Stomach (tissue), 4 donors: ENCODE measurements around the gene KANSL1.

Experiments used
- EP300 ChIP-seq: sonication (generic); formaldehyde crosslinking; IDR thresholded peaks from one replicate; pipeline ENCODE4 v1.6.1; 2017; ENCODE audit warnings: antibody characterized with exemption
- POLR2AphosphoS5 ChIP-seq, 3 donors: sonication (generic); formaldehyde crosslinking; IDR thresholded peaks; one replicate each; pipeline ENCODE4 v1.6.1; 2016; ENCODE audit warnings: antibody characterized with exemption in 3 of 3
- TF ChIP-seq, protein P1 (sequence below), 7 experiments: fragments of 450-650 bp in 4 of 7; fragments of 200-600 bp in 3 of 7; sonication (generic) in 3 of 7; IDR thresholded peaks; one replicate each; pipeline ENCODE4 v1.5.1; 2016 to 2019; ENCODE audit warnings: antibody characterized with exemption in 7 of 7, control low read depth in 2 of 7, mild to moderate bottlenecking in 1 of 7

DNA sequence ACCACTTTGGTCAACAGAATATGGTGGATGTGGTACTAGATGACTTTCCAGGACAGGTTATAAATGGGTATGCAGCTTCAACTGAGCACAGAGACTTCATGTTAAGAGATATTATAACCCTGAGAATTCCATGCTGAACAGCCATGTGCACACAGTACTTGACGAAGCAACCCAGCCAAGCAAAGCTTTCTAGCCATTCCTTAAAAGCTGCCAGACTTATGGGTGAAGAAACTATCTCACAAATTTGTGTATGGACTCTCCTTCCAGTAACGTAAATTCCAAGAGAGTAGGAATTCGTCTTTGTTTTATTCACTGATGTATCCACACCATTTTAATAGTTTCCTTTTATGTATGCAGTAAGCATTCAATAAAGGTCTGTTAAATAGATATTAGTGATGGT, 76.1 kb downstream of the KANSL1 start:
- TF ChIP-seq, protein P1, sequence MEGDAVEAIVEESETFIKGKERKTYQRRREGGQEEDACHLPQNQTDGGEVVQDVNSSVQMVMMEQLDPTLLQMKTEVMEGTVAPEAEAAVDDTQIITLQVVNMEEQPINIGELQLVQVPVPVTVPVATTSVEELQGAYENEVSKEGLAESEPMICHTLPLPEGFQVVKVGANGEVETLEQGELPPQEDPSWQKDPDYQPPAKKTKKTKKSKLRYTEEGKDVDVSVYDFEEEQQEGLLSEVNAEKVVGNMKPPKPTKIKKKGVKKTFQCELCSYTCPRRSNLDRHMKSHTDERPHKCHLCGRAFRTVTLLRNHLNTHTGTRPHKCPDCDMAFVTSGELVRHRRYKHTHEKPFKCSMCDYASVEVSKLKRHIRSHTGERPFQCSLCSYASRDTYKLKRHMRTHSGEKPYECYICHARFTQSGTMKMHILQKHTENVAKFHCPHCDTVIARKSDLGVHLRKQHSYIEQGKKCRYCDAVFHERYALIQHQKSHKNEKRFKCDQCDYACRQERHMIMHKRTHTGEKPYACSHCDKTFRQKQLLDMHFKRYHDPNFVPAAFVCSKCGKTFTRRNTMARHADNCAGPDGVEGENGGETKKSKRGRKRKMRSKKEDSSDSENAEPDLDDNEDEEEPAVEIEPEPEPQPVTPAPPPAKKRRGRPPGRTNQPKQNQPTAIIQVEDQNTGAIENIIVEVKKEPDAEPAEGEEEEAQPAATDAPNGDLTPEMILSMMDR (IDR thresholded peaks at IDR 0.05): no peak
- no peak for TF ChIP-seq EP300
- no peak for TF ChIP-seq POLR2AphosphoS5 (IDR thresholded peaks at IDR 0.05)
